K562 (cell line): ENCODE data around the gene ATG10. TPM values are rescaled to one million over a fixed set of nuclear protein-coding genes. Genes with fewer than 3 reads are reported as not detected.

Experiments used
- ATAC-seq: fragments of 200-7000 bp; cut with Tn5 transposase; 3 replicates; pipeline ENCODE4 v1.9.1; 2020; ENCODE audit warnings: moderate library complexity
- BruUV-seq: library from RNA; stranded (reverse); fragments of 400-500 nt; replicated peaks from 2 replicates; lab custom pipeline; 2021; lab: Mats Ljungman, UMichigan
- CTCF ChIA-PET: fragments of 300-600 bp; formaldehyde crosslinking; extraction: SDS; loops from one replicate; lab custom pipeline; 2021; ENCODE audit warnings: low intra/inter-chr PET ratio; lab: Yijun Ruan, JAX
- POLR2A ChIA-PET: fragments of 300-600, 350-650 bp; sonication (Branson Sonifier 250); formaldehyde crosslinking; extraction: SDS; loops from one replicate; lab custom pipeline; 2021; ENCODE audit warnings: antibody characterized with exemption, inconsistent platforms; lab: Yijun Ruan, JAX
- DNase-seq, 4 experiments: peaks; one replicate each; pipeline versions ENCODE4 v3.0.0 to v3.0.0-alpha.2; 2011 to 2018; ENCODE audit warnings: low spot score in 3 of 4, mixed read lengths in 3 of 4; ENCODE audit errors: extremely low read depth in 1 of 4
- FAIRE-seq: peaks from 2 replicates; lab custom pipeline; 2011; peaks lifted over from hg19 to GRCh38; lab: Jason Lieb, UNC
- H2AFZ ChIP-seq: 2 replicates; pipeline ENCODE4 v1.6.0; 2011; ENCODE audit warnings: low read depth, low read length, control low read depth, inconsistent platforms
- H3K27ac ChIP-seq: fragments of 200-600 bp; 3 replicates; pipeline ENCODE4 v1.8.0; 2011; ENCODE audit warnings: low read depth, mild to moderate bottlenecking, control low read depth, inconsistent platforms, low read length, moderate library complexity, mixed read lengths; ENCODE audit errors: extremely low read depth
- H3K27me3 ChIP-seq, 2 experiments: fragments of 300-600 bp in 1 of 2; 2 replicates in 1 of 2; 3 replicates in 1 of 2; pipeline versions ENCODE4 v1.6.0 to v1.8.0; 2011; ENCODE audit warnings: inconsistent platforms in 2 of 2, low read length in 2 of 2, mild to moderate bottlenecking in 1 of 2, mixed read lengths in 1 of 2, moderate library complexity in 1 of 2; ENCODE audit not compliant: control insufficient read depth in 2 of 2, insufficient read depth in 2 of 2
- H3K36me3 ChIP-seq: fragments of 300-600 bp; 3 replicates; pipeline ENCODE4 v1.8.0; 2011; ENCODE audit warnings: mild to moderate bottlenecking, low read length, inconsistent platforms; ENCODE audit not compliant: control insufficient read depth, insufficient read depth
- H3K4me1 ChIP-seq, 2 experiments: fragments of 200-600 bp in 1 of 2; replicated peaks in 1 of 2; 2 replicates in 1 of 2; 3 replicates in 1 of 2; pipeline versions ENCODE4 v1.5.1 to v1.8.0; 2011; ENCODE audit warnings: inconsistent platforms in 2 of 2, low read length in 2 of 2, mild to moderate bottlenecking in 1 of 2, mixed read lengths in 1 of 2, moderate library complexity in 1 of 2; ENCODE audit not compliant: control insufficient read depth in 2 of 2, insufficient read depth in 2 of 2
- H3K4me2 ChIP-seq: 2 replicates; pipeline ENCODE4 v1.6.1; 2011; ENCODE audit warnings: low read length, control low read depth, inconsistent platforms, mixed read lengths; ENCODE audit not compliant: insufficient read depth
- H3K4me3 ChIP-seq: fragments of 200-600 bp; sonication (generic), shearing (Covaris generic); 2 replicates; pipeline ENCODE4 v1.5.1; 2016; ENCODE audit warnings: control low read depth, inconsistent platforms
- H3K79me2 ChIP-seq: fragments of 200-600 bp; 3 replicates; pipeline ENCODE4 v1.8.0; 2011; ENCODE audit warnings: low read length, inconsistent platforms; ENCODE audit not compliant: control insufficient read depth, insufficient read depth
- H3K9ac ChIP-seq, 2 experiments: 2 replicates each; pipeline versions ENCODE4 v1.6.0 to v1.6.1; 2011; ENCODE audit warnings: low read depth in 2 of 2, low read length in 2 of 2, control low read depth in 1 of 2, inconsistent platforms in 1 of 2, mild to moderate bottlenecking in 1 of 2, mixed read lengths in 1 of 2; ENCODE audit not compliant: insufficient read depth in 1 of 2
- H3K9me1 ChIP-seq: one replicate; pipeline ENCODE4 v1.6.0; 2011; ENCODE audit warnings: inconsistent platforms, mild to moderate bottlenecking, low read length, moderate library complexity; ENCODE audit not compliant: control insufficient read depth, insufficient read depth
- H3K9me3 ChIP-seq: replicated peaks from 2 replicates; pipeline ENCODE4 v1.5.1; 2011; ENCODE audit warnings: low read depth, low read length, inconsistent platforms; ENCODE audit not compliant: control insufficient read depth, insufficient read depth
- H4K20me1 ChIP-seq: replicated peaks from 2 replicates; pipeline ENCODE4 v1.6.1; 2011; ENCODE audit warnings: low read length, inconsistent platforms, mixed read lengths; ENCODE audit not compliant: control insufficient read depth, insufficient read depth
- CHD2 ChIP-seq: IDR thresholded peaks from 2 replicates; pipeline ENCODE4 v1.6.1; 2011; ENCODE audit warnings: low read depth, low read length
- NFIC ChIP-seq: fragments of 450-650 bp; IDR thresholded peaks from 2 replicates; pipeline ENCODE4 v1.6.1; 2017; ENCODE audit warnings: mild to moderate bottlenecking, inconsistent platforms
- RAD51 ChIP-seq: fragments of 450-650 bp; IDR thresholded peaks from 2 replicates; pipeline ENCODE4 v1.7.1; 2016; ENCODE audit warnings: low read depth, mild to moderate bottlenecking, borderline replicate concordance
- SRSF7 ChIP-seq: fragments of 200-400 bp; formaldehyde crosslinking; optimal IDR thresholded peaks from 2 replicates; pipeline ENCODE3; 2017; ENCODE audit warnings: mild to moderate bottlenecking, low read depth, low read length
- ZNF165 ChIP-seq: fragments of 250-450 bp; sonication (Bioruptor Pico); IDR thresholded peaks from 2 replicates; pipeline ENCODE4 v1.4.0; 2020; ENCODE audit warnings: borderline replicate concordance
- WGBS: fragments of 100-300 bp; shearing (Covaris generic); methylation state at CpG from one replicate; pipeline ENCODE4 v1.1.6; 2016; ENCODE audit warnings: low coverage, mixed read lengths; ENCODE audit not compliant: insufficient coverage; ENCODE audit errors: missing lambda C conversion rate; 5-methylcytosine and 5-hydroxymethylcytosine counted together
- in situ Hi-C: fragments of 300-500 bp; cut with MboI; formaldehyde crosslinking; loops from 4 replicates; pipeline ENCODE4 v1.15.0; 2018; ENCODE audit warnings: inconsistent platforms, mixed read lengths
- intact Hi-C: fragments of 100-400 bp; cut with micrococcal nuclease; formaldehyde crosslinking; loops from 2 replicates; pipeline ENCODE4 v1.14.2; 2022
- polyA plus RNA-seq, 8 experiments: library from polyadenylated mRNA; depleted of rRNA in 4 of 8; stranded (reverse) in 5 of 8; unstranded in 3 of 8; fragments of >200 nt; fragmentation: Nextera tagmentation in 2 of 8; fragmentation: Illumina TruSeq in 1 of 8; extraction: Ambion mirVana in 2 of 8; extraction: Trizol in 1 of 8; gene quantifications; 2 replicates each; pipeline versions ENCODE4 v1.2.1 to v1.2.3, GENCODE V29; 2011 to 2014; ENCODE audit warnings: inconsistent platforms in 1 of 8, missing spikeins in 1 of 8
- total RNA-seq, 7 experiments: library from RNA; depleted of rRNA in 6 of 7; stranded (reverse); fragments of >200 nt in 6 of 7; fragmentation: Illumina TruSeq in 2 of 7; extraction: Trizol in 2 of 7; gene quantifications; 2 replicates each; pipeline versions ENCODE4 v1.2.1 to v1.2.3, GENCODE V29; 2011 to 2021; ENCODE audit warnings: low replicate concordance in 1 of 7
- TF ChIP-seq, protein P1 (sequence below), 2 experiments: fragments of 450-650 bp in 1 of 2; IDR thresholded peaks; 2 replicates each; pipeline ENCODE4 v1.6.1; 2011 to 2017; ENCODE audit warnings: low read depth in 2 of 2, antibody characterized with exemption in 1 of 2, borderline replicate concordance in 1 of 2, low read length in 1 of 2, mild to moderate bottlenecking in 1 of 2, mixed read lengths in 1 of 2; ENCODE audit not compliant: control insufficient read depth in 1 of 2

The ATG10 gene
- total and polyA plus RNA-seq, 9 of the 15 experiments (the other 6 are each of a cell fraction or from before 2014, with no cell fraction given): 7.0 to 18.8 (median 14.6) TPM

DNA sequence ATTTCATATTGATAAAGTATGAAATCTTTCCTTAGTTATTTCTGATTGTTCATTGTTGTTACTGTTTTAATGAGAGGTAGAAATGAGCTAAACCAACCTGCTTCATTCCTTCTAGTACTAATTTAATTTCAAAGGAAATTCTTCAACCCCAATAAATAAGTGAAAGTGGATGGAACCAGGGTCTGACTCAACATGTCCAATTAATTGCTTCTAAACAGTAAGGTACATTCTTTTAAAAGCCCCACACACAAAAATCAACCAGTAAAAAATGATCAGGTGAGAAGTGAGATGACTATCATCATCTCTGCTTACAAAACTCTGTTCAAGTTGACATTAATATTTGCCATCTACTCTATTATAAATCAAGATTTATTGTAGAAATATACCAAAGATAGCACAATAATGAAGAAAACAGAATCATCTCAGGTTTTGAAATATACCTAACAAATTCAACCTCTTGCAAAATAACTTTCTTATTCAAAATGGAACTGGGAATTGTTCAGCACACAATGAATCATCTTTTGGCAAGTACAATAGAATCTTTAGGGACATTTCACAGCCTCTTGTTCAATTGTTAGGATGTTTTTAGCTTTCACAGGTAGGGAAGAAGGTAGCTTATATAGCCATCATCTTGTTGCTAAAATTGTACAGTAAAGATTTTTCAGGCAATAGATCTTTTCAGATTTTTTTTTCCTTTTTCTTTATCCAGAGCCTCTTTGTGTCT lies 191.8 kb downstream of the ATG10 start (continued):
- TF ChIP-seq, protein P1, sequence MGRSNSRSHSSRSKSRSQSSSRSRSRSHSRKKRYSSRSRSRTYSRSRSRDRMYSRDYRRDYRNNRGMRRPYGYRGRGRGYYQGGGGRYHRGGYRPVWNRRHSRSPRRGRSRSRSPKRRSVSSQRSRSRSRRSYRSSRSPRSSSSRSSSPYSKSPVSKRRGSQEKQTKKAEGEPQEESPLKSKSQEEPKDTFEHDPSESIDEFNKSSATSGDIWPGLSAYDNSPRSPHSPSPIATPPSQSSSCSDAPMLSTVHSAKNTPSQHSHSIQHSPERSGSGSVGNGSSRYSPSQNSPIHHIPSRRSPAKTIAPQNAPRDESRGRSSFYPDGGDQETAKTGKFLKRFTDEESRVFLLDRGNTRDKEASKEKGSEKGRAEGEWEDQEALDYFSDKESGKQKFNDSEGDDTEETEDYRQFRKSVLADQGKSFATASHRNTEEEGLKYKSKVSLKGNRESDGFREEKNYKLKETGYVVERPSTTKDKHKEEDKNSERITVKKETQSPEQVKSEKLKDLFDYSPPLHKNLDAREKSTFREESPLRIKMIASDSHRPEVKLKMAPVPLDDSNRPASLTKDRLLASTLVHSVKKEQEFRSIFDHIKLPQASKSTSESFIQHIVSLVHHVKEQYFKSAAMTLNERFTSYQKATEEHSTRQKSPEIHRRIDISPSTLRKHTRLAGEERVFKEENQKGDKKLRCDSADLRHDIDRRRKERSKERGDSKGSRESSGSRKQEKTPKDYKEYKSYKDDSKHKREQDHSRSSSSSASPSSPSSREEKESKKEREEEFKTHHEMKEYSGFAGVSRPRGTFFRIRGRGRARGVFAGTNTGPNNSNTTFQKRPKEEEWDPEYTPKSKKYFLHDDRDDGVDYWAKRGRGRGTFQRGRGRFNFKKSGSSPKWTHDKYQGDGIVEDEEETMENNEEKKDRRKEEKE (IDR thresholded peaks at IDR 0.05; ENCODE audit: borderline replicate concordance in 1 of 2, control insufficient read depth in 1 of 2, low read depth in 2 of 2, low read length in 1 of 2): no peak
- no peak for TF ChIP-seq SRSF7
- TF ChIP-seq RAD51: no peak
- no peak for TF ChIP-seq CHD2

DNA sequence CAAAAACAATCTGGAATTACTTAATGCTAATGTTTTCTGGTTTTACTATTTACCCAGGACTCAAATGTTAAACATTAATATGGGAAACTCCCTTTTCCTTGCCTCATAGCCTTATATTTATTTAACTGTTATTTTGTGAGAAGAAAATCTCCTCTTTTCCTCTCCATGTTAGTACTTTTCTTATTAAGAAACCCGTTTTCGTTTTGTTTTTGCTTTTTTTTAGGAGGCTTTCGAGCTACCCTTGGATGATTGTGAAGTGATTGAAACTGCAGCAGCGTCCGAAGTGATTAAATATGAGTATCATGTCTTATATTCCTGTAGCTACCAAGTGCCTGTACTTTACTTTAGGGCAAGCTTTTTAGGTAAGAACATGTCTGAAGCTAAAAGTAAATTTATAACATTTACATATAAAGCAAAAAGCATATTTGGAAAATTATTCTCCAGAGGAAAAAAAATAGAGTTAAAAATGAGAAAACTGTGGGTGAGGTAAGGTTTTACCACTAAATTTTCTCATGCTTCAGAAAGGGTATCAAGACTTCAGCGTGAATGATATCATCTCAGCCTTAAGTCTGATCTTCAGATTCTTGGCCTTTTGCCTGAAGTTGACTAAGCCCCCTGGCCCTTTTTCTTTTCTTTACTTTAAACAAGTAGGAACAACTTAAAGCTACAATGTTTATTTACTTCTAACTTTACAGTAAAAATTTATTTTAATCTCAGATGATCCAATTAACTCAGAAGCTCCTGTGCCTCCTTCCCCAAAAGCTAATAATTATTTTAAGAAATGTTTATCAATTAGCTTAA lies 192.6 kb downstream of the ATG10 start:
- no peak overlapping the region for H3K27ac ChIP-seq
- H3K4me2 ChIP-seq: no peak overlapping the region
- no peaks in the 10 kb centered on the region for H3K79me2 ChIP-seq
- TF ChIP-seq ZNF165 (no peak), NFIC (0 out of 2 replicates have a peak, but pooled peaks have one; percentile 18)
- TF ChIP-seq, all 486 proteins: peak for 1
- no TSS peak for BruUV-seq
- Histone ChIP-seq H2AFZ (no peak overlapping the region), H3K4me1 (peaks cover 0 to 3% of the 10 kb centered on the region in 2 experiments; a peak in 2 of 5 replicates), H3K36me3 (no peaks in the 10 kb centered on the region), H3K27me3 (no peaks in the 10 kb centered on the region), H3K9me1 (no peaks in the 10 kb centered on the region), H4K20me1 (no peaks in the 10 kb centered on the region), H3K9ac (no peak overlapping the region), H3K9me3 (no peaks in the 10 kb centered on the region), H3K4me3 (no peak overlapping the region)
- FAIRE-seq (peak; percentile 15), DNase-seq (no peak), ATAC-seq (no peak)
- intact Hi-C loops: no loop called here
- ChIA-PET POLR2A (interaction anchor here (0.7 to 1.9 kb wide), 4 partner anchors 11 to 413 kb away, joined by 3 to 7 read pairs (median 3); no protein-coding TSS in a partner anchor), CTCF (interaction anchor here (0.9 to 2.1 kb wide), 2 partner anchors 53 to 739 kb away, joined by 4 to 11 read pairs; no protein-coding TSS in a partner anchor)
- 46% methylated on average over 6 of the region's 6 CpGs for WGBS
- in situ Hi-C loops: loop anchor here (25.0 kb wide), 1 partner anchor 652 kb away; no protein-coding TSS in a partner anchor
